HepG2 (cell line): ENCODE results near the gene PPP1R1B. TPM values are rescaled to one million over a fixed set of nuclear protein-coding genes. Genes with fewer than 3 reads are reported as not detected.

ENCODE experiments used
- ATM ChIP-seq: fragments of 450-650 bp; IDR thresholded peaks from 2 replicates; pipeline ENCODE4 v1.7.1; 2017; ENCODE audit warnings: mild to moderate bottlenecking, borderline replicate concordance
- E2F5 ChIP-seq: sonication (generic); formaldehyde crosslinking; conservative IDR thresholded peaks from 2 replicates; pipeline ENCODE4 v1.4.0; 2020; ENCODE audit warnings: missing genetic modification reagents
- ELF4 ChIP-seq: sonication (generic); formaldehyde crosslinking; IDR thresholded peaks from 2 replicates; pipeline ENCODE4 v1.5.0; 2020; ENCODE audit warnings: missing genetic modification reagents, mild to moderate bottlenecking, moderate library complexity, borderline replicate concordance
- KDM2A ChIP-seq: sonication (generic); formaldehyde crosslinking; IDR thresholded peaks from 2 replicates; pipeline ENCODE4 v1.4.0; 2020; ENCODE audit warnings: low read depth, missing genetic modification reagents, borderline replicate concordance
- MED8 ChIP-seq: sonication (generic); formaldehyde crosslinking; IDR thresholded peaks from 2 replicates; pipeline ENCODE4 v1.8.1; 2023; ENCODE audit warnings: mild to moderate bottlenecking, missing genetic modification reagents; ENCODE audit not compliant: insufficient replicate concordance
- MYPOP ChIP-seq: sonication (generic); formaldehyde crosslinking; IDR thresholded peaks from 2 replicates; pipeline ENCODE4 v1.8.1; 2023; ENCODE audit warnings: mild to moderate bottlenecking, moderate library complexity, missing genetic modification reagents
- PLSCR1 ChIP-seq: sonication (generic); formaldehyde crosslinking; IDR thresholded peaks from 2 replicates; pipeline ENCODE4 v1.5.0; 2020; ENCODE audit warnings: missing genetic modification reagents, mild to moderate bottlenecking, borderline replicate concordance
- RXRB ChIP-seq: IDR thresholded peaks from 2 replicates; pipeline ENCODE4 v1.6.1; 2016; ENCODE audit warnings: borderline replicate concordance, missing genetic modification reagents, missing compliant biosample characterization
- SMAD9 ChIP-seq: sonication (generic); formaldehyde crosslinking; IDR thresholded peaks from 2 replicates; pipeline ENCODE4 v1.5.1; 2020; ENCODE audit warnings: mild to moderate bottlenecking, missing genetic modification reagents
- SRSF4 ChIP-seq: fragments of 200-400 bp; formaldehyde crosslinking; IDR thresholded peaks from one replicate; pipeline ENCODE4 v1.6.1; 2018; ENCODE audit warnings: mild to moderate bottlenecking, low read depth, low read length, moderate library complexity; ENCODE audit not compliant: poor library complexity, severe bottlenecking
- THAP9 ChIP-seq: sonication (generic); formaldehyde crosslinking; IDR thresholded peaks from 2 replicates; pipeline ENCODE4; 2020; ENCODE audit warnings: missing genetic modification reagents, mild to moderate bottlenecking, borderline replicate concordance
- ZFP36 ChIP-seq: fragments of 150-350 bp; IDR thresholded peaks from 2 replicates; pipeline ENCODE4 v1.6.1; 2018; ENCODE audit warnings: borderline replicate concordance, low read length, low read depth; ENCODE audit not compliant: partially characterized antibody
- ZFP82 ChIP-seq: sonication (generic); formaldehyde crosslinking; IDR thresholded peaks from 2 replicates; pipeline ENCODE4 v1.5.1; 2020; ENCODE audit warnings: mild to moderate bottlenecking, missing genetic modification reagents, borderline replicate concordance
- ZMYM4 ChIP-seq: sonication (generic); formaldehyde crosslinking; IDR thresholded peaks from 2 replicates; pipeline ENCODE4 v1.8.1; 2023; ENCODE audit warnings: mild to moderate bottlenecking, missing genetic modification reagents
- ZNF24 ChIP-seq: fragments of 450-650 bp; IDR thresholded peaks from 2 replicates; pipeline ENCODE4 v1.6.1; 2017; ENCODE audit warnings: antibody characterized with exemption, mild to moderate bottlenecking
- ZNF550 ChIP-seq: sonication (generic); formaldehyde crosslinking; IDR thresholded peaks from 2 replicates; pipeline ENCODE4 v1.4.0; 2020; ENCODE audit warnings: mild to moderate bottlenecking, missing genetic modification reagents, borderline replicate concordance
- ZNF773 ChIP-seq: sonication (generic); formaldehyde crosslinking; IDR thresholded peaks from 2 replicates; pipeline ENCODE4 v1.4.0; 2020; ENCODE audit warnings: missing genetic modification reagents, borderline replicate concordance
- ZNF777 ChIP-seq: sonication (generic); formaldehyde crosslinking; IDR thresholded peaks from 2 replicates; pipeline ENCODE4 v1.4.0; 2020; ENCODE audit warnings: missing genetic modification reagents
- polyA plus RNA-seq, 8 experiments: library from polyadenylated mRNA; depleted of rRNA in 3 of 8; stranded (reverse) in 7 of 8; unstranded in 1 of 8; fragments of >200 nt; fragmentation: Illumina TruSeq in 4 of 8; extraction: Trizol in 4 of 8; gene quantifications; 2 replicates each; pipeline versions ENCODE4 v1.2.1 to v1.2.3, GENCODE V29; 2011 to 2016; ENCODE audit warnings: low read depth in 4 of 8, missing spikeins in 1 of 8, mixed read lengths in 1 of 8; ENCODE audit not compliant: insufficient read depth in 1 of 8
- total RNA-seq, 5 experiments: library from RNA; depleted of rRNA; stranded (reverse); fragments of >200 nt; fragmentation: Illumina TruSeq; extraction: Trizol; gene quantifications; 2 replicates each; pipeline ENCODE4 v1.2.3, GENCODE V29; 2016; ENCODE audit warnings: low read depth in 1 of 5
- TF ChIP-seq, protein P1 (sequence below): sonication (generic); formaldehyde crosslinking; IDR thresholded peaks from 2 replicates; pipeline ENCODE4 v1.5.0; 2020; ENCODE audit warnings: missing genetic modification reagents, mild to moderate bottlenecking, borderline replicate concordance
- TF ChIP-seq, protein P2 (sequence below): sonication (generic); formaldehyde crosslinking; conservative IDR thresholded peaks from 2 replicates; pipeline ENCODE4 v1.8.0; 2022; ENCODE audit warnings: low read depth, missing genetic modification reagents

Gene PPP1R1B
- total and polyA plus RNA-seq, 2 of the 13 experiments (the other 11 are each of a cell fraction or from before 2014, with no cell fraction given): 0.08 TPM; not detected in 1

DNA sequence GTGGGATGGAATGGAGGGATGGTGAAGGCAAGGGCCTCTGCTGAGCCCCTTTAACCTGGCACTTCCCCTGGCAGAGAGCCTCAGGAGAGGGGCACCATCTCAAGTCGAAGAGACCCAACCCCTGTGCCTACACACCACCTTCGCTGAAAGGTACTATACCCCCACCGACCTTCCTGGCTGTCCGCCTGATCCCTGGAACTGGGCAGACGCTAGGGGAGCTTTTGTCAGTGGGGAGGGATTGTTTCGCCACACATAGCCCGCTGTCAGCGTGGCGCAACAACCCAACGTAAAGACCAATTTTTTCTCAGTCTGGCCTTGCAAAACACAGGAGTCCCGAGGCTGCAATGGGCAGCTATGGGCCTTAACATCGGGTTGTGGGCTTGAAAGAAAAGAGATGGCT lies 3.1 kb downstream of the PPP1R1B start (continued):
- TF ChIP-seq, protein P1, sequence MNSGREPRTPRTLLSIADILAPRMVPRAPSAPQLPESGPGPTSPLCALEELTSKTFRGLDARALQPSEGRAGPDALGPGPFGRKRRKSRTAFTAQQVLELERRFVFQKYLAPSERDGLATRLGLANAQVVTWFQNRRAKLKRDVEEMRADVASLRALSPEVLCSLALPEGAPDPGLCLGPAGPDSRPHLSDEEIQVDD (CRISPR knock-in tag): no peak
- TF ChIP-seq PLSCR1 (CRISPR knock-in tag) (no peak), ZNF24 (no peak), ELF4 (CRISPR knock-in tag) (no peak), THAP9 (CRISPR knock-in tag) (no peak), ZNF773 (CRISPR knock-in tag) (no peak), ZMYM4 (CRISPR knock-in tag) (no peak), ATM (no peak), SRSF4 (no peak), ZNF777 (CRISPR knock-in tag) (no peak), SMAD9 (CRISPR knock-in tag) (no peak), RXRB (CRISPR knock-in tag) (no peak), ZFP36 (no peak), ZNF550 (no peak), KDM2A (CRISPR knock-in tag) (0 out of 2 replicates have a peak, but pooled peaks have one; percentile 20), MED8 (CRISPR knock-in tag) (no peak), ZFP82 (CRISPR knock-in tag) (no peak), MYPOP (CRISPR knock-in tag) (0 out of 2 replicates have a peak, but pooled peaks have one; percentile 47), E2F5 (CRISPR knock-in tag) (no peak)
- TF ChIP-seq, protein P2, sequence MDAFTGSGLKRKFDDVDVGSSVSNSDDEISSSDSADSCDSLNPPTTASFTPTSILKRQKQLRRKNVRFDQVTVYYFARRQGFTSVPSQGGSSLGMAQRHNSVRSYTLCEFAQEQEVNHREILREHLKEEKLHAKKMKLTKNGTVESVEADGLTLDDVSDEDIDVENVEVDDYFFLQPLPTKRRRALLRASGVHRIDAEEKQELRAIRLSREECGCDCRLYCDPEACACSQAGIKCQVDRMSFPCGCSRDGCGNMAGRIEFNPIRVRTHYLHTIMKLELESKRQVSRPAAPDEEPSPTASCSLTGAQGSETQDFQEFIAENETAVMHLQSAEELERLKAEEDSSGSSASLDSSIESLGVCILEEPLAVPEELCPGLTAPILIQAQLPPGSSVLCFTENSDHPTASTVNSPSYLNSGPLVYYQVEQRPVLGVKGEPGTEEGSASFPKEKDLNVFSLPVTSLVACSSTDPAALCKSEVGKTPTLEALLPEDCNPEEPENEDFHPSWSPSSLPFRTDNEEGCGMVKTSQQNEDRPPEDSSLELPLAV (CRISPR knock-in tag): no peak
